ENCODE measurements around the gene OR1M1.

DNA sequence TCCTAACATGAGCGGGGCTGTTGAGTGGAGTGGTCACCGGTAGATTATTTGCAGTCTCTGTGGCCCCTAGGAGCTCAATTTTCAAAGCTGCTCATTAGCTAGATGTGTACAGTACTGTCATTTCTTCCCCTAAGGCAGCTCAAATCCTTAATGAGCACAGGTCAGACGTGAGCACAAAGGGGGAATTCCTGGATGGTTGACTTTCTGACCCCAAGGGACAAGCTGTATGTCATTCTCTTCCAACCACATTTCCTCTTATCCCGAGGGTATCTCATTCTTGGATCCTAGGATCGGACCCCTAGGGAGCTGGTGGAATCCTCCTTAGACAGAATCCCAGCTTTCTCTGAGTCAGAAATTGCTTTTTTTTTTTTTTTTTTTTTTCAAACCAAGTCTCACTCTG lies 45.6 kb downstream of the OR1M1 start:
- TF ChIP-seq, protein P1, sequence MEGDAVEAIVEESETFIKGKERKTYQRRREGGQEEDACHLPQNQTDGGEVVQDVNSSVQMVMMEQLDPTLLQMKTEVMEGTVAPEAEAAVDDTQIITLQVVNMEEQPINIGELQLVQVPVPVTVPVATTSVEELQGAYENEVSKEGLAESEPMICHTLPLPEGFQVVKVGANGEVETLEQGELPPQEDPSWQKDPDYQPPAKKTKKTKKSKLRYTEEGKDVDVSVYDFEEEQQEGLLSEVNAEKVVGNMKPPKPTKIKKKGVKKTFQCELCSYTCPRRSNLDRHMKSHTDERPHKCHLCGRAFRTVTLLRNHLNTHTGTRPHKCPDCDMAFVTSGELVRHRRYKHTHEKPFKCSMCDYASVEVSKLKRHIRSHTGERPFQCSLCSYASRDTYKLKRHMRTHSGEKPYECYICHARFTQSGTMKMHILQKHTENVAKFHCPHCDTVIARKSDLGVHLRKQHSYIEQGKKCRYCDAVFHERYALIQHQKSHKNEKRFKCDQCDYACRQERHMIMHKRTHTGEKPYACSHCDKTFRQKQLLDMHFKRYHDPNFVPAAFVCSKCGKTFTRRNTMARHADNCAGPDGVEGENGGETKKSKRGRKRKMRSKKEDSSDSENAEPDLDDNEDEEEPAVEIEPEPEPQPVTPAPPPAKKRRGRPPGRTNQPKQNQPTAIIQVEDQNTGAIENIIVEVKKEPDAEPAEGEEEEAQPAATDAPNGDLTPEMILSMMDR (conservative IDR thresholded peaks at IDR 0.05; ENCODE audit: low read depth, low read length) = no peak
- no peak for TF ChIP-seq EZH2 (IDR thresholded peaks at IDR 0.05; ENCODE audit: low read length, unreplicated experiment)
- no peak for TF ChIP-seq EZH2phosphoT487 (IDR thresholded peaks at IDR 0.05; ENCODE audit: borderline replicate concordance, low read length)

Data from PC-3 (cell line).